GM10266 (cell line): ENCODE results near the gene SPATA32.

ENCODE experiments used
- DNase-seq: peaks from one replicate; pipeline ENCODE4 v3.0.0; 2012; ENCODE audit errors: extremely low spot score
- TF ChIP-seq, protein P1 (sequence below): IDR thresholded peaks from 2 replicates; pipeline ENCODE4 v1.5.1; 2012; ENCODE audit warnings: mild to moderate bottlenecking, low read depth; ENCODE audit not compliant: control insufficient read depth, insufficient read depth; ENCODE audit errors: missing control alignments

SPATA32 gene

DNA sequence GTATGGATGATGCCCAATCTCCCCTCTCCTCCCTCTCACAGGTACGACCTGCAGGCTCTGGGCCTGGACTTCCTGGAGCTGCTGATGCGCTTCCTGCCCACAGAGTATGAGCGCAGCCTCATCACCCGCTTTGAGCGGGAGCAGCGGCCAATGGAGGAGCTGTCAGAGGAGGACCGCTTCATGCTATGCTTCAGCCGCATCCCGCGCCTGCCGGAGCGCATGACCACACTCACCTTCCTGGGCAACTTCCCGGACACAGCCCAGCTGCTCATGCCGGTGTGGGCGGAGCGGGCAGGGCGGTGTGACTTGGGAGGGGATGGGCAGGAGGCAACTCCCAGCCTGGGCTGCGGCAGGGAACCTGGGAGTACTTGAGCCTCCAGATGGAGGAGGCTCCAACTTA lies 18.1 kb downstream of the SPATA32 start:
- DNase-seq = no peak
- TF ChIP-seq, protein P1, sequence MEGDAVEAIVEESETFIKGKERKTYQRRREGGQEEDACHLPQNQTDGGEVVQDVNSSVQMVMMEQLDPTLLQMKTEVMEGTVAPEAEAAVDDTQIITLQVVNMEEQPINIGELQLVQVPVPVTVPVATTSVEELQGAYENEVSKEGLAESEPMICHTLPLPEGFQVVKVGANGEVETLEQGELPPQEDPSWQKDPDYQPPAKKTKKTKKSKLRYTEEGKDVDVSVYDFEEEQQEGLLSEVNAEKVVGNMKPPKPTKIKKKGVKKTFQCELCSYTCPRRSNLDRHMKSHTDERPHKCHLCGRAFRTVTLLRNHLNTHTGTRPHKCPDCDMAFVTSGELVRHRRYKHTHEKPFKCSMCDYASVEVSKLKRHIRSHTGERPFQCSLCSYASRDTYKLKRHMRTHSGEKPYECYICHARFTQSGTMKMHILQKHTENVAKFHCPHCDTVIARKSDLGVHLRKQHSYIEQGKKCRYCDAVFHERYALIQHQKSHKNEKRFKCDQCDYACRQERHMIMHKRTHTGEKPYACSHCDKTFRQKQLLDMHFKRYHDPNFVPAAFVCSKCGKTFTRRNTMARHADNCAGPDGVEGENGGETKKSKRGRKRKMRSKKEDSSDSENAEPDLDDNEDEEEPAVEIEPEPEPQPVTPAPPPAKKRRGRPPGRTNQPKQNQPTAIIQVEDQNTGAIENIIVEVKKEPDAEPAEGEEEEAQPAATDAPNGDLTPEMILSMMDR = no peak

DNA sequence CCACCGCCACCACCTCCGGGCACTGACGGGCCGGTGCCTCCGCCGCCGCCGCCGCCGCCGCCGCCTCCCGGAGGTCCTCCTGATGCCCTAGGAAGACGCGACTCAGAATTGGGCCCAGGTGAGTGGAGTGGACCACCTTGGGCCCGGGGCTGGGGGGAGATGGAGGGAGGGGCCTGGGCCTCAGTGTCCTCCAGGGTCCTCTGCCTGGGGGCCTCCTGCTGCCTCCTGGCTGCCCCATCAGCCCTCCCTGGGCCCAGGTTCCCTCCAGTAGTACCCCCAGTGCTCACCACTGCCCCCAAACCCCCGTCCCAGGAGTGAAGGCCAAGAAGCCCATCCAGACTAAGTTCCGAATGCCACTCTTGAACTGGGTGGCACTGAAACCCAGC lies 19.9 kb downstream of the SPATA32 start:
- no peak for DNase-seq
- TF ChIP-seq, protein P1 = no peak

DNA sequence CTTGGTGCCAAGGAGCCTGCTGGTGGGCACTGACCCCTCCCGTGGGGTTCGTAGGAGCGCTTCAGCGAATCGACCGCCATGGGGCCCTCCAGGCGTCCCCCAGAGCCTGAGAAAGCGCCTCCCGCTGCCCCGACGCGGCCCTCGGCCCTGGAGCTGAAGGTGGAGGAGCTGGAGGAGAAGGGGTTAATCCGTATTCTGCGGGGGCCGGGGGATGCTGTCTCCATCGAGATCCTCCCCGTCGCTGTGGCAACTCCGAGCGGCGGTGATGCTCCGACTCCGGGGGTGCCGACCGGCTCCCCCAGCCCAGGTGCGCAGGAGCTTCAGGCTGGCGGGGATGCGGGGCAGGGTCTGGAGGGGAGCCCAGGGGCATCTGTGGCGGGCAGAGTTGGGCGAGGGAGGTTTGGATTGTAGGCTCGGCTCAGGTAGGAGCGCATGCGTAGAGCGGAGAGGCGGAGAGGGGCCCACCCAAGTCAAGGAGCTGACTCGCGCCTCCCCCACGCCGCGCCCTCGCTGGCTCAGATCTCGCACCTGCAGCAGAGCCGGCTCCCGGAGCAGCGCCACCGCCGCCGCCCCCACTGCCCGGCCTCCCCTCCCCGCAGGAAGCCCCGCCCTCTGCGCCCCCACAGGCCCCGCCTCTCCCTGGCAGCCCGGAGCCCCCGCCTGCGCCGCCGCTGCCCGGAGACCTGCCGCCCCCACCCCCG lies 20.4 kb downstream of the SPATA32 start:
- TF ChIP-seq, protein P1 = no peak
- DNase-seq = no peak

DNA sequence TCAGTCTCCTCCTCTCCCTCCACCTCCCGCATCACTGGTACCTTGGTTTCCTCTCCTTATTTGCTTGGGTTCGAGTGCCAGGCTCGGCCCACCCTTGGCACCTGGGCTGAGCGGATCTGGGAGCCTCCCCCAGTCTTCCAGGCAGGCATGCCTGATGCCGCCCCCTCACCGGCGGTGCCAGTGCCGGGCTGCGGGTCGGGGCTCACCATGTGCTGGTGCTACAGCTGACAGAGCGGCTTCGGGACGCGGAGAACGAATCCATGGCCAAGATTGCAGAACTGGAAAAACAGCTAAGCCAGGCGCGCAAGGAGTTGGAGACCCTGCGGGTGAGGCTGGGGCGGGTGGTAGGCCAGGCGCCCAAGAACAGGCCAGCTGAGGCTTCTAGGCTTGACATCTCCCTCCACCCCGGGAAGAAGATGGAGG lies 21.0 kb downstream of the SPATA32 start:
- TF ChIP-seq, protein P1 = no peak
- DNase-seq = no peak

DNA sequence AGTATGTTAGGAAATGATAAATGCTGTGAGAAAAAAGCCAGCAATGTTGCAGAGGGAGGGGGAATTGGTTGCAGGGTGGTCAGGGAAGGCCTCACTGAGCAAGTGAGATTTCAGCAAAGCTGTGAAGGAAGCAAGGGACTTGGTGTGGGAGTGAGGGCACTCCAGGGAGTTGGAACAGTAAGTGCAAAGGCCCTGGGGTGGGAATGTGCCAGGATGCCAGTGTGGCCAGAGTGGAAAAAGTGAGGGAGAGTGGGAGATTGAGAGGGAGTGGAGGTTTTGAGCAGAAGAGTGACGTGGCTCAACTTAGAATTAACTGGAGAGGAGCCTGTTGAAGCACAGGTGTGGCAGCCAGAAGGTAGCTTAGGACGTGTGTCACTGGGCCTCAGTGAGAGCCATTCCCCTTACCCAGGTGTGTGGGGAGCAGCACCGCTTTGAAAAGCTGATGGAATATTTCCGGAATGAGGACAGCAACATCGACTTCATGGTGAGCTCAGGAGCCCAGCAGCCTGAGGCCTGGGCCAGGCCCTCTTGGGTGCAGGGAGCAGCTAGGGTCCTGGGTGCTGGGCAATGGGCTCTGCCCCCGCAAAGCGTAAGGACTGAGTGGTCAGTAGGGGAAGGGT lies 23.6 kb downstream of the SPATA32 start:
- TF ChIP-seq, protein P1 = no peak
- no peak for DNase-seq

DNA sequence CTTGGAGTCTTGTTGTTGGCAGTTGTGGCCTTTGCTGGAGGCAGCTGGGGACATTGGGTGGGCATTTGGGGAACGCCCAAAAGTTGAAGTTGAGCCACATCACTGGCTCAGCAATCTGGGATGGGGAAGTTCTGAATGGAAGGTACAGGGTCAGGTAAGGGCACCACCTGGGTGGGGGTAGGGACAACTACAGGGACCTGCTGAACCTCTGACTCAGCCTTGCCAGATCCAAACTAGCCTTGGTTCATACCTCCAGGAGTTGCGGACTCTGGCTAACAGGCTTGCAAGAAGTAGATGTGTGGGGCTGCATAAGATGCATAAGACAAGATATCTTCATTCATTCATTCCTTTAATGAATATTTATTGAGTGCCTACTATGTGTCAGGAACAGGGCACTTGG lies 24.2 kb downstream of the SPATA32 start:
- DNase-seq = no peak
- TF ChIP-seq, protein P1 = no peak

DNA sequence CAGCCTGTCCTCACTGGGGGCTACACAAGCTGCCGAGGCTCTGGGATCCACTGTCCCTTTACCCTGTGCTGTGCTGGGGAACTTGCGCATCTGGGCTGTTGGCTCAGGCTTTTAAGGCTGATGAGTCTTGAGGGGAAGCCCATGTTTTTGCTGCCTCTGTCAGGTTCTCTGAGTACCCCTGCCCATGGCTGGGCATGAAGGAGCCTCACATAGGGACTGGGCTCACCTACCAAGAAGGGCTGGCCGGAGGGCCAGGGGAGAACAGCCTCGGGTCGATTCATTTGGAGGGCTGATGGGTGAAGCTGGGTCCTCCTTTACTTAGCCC lies 25.6 kb downstream of the SPATA32 start:
- TF ChIP-seq, protein P1 = no peak
- DNase-seq = no peak
